ENCODE data around the gene PREPL. TPM values are rescaled to one million over a fixed set of nuclear protein-coding genes. Genes with fewer than 3 reads are reported as not detected.
A peak's percentile ranks its signal among the peaks of the same experiment; 100 is the strongest.

The PREPL gene
- total RNA-seq, 1 donor from 2014 or later = 81.9 TPM

DNA sequence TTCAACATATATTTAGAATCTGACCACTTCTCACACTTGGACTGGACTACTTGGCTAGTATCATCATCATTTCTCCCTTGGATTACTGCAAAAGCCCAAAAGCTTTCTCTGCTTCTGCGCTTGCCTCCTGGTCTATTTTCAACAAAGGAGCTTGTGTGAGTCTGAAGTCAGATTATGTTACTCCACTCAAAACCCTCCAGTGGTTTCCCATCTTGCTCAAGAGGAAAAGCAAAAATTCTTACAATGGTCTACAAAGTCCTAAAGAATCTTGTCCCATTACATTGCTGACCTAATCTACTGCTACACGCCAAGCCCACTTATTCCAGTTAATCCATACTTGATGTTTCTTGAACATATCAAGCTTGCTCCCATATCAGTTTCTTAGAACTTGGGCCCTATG, 9.6 kb downstream of the PREPL start:
- DNase-seq (no peak), ATAC-seq (peak; percentile 16)
- intact Hi-C loops (cut with micrococcal nuclease) = no loop called here

DNA sequence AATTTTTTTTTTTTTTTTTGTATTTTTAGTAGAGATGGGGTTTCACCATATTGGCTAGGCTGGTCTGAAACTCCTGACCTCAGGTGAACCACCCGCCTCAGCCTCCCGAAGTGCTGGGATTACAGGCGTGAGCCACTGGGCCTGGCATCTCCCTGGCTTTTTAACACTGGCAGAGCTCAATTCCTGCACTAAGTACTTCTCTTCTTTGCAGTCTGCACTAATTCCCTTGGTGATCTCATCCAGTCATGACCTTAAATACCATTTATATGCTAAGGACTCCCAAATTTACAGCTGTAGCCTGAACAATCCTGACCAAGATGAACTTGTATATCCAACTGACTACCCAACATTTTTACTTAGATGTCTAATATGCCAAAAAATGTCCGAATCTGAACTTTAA, 10.2 kb downstream of the PREPL start:
- intact Hi-C loops (cut with micrococcal nuclease) = no loop called here
- peak; percentile 57 for ATAC-seq
- DNase-seq = no peak

DNA sequence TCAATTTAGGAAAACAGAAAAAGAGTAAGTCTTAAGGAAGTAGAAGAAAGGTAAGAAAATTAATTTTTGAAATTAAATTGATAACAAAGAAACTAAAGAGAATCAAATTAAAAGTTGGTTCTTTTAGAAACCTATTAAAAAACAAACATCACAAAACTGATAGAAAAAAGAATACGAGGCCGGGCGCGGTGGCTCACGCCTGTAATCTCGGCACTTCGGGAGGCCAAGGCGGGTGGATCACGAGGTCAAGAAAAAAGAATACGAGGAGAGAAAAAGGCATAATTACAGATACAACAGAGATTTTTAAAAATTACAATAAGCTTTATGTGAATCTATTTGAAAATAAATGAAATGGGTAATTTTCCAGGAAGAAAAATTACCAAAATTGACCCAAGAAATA, 11.8 kb downstream of the PREPL start:
- ATAC-seq = no peak
- intact Hi-C loops (cut with micrococcal nuclease) = no loop called here
- DNase-seq = no peak

GRCh38 chr2:44348400-44348799, 12.9 kb downstream of the PREPL start:
- DNase-seq (no peak), ATAC-seq (peak; percentile 82)
- intact Hi-C loops (cut with micrococcal nuclease) = no loop called here

DNA sequence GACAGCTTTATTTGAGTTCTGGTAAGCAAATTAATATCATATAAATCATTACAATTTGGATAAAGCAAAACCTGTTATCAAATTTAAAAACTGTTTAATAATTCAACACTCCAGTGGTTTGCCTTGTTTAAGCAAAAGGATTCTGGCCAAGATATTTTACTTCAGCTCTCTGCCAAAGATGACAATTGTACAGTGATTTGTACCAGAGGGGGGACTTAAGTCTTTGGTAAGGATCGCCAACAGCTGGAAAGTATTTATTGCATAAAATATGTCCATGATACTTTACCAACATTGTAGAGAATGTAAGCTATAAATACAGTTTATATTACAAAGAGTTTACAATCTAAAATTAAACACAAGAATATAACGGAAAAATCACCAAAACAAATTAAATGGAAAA, 13.8 kb downstream of the PREPL start:
- no peak for ATAC-seq
- intact Hi-C loops (cut with micrococcal nuclease) = no loop called here
- DNase-seq = no peak

DNA sequence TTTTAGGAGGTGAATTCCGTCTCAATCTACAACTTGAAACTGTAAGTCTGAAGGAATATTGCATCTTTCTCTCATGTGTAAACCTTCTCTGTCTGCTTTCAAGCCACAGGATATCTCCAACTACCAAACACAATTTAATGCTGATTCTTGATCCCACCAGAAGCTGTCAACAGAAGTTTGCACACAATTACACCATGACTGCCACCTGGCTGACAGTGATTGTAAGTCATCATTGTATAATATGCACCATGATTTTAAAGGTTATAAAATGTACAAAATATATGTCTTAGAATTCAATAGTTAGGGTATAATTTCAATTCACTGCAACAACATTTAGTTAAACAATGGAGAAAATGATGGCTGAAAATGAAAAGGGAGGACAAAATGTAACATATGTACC, 18.4 kb downstream of the PREPL start:
- DNase-seq (no peak), ATAC-seq (no peak)
- intact Hi-C loops (cut with micrococcal nuclease) = no loop called here

DNA sequence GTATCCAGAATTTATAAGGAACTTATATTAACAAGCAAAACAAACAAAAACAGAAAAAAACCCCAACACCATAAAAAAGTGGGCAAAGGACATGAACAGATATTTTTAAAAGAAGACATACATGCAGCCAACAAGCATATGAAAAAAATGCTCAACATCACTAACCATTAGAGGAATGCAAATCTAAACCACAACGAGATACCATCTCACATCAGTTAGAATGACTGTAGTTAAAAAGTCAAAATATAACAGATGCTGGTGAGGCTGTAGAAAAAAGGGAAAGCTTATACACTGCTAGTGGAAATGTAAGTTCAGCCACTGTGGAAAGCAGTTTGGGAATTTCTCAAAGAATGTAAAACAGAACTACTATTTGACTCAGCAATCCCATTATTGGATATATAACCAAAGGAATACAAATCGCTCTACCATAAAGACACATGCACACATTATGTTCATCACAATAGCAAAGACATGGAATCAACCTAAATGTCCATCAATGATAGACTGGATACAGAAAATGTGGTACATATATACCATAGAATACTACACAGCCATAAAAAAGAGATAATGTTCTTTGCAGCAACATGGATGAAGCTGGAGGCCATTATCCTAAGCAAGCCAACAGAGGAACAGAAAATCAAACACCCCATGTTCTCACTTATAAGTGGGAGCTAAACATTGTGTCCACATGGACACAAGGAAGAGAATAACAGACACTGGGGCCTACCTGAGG, 25.3 kb downstream of the PREPL start:
- intact Hi-C loops (cut with micrococcal nuclease) = no loop called here
- ATAC-seq = no peak
- no peak for DNase-seq

DNA sequence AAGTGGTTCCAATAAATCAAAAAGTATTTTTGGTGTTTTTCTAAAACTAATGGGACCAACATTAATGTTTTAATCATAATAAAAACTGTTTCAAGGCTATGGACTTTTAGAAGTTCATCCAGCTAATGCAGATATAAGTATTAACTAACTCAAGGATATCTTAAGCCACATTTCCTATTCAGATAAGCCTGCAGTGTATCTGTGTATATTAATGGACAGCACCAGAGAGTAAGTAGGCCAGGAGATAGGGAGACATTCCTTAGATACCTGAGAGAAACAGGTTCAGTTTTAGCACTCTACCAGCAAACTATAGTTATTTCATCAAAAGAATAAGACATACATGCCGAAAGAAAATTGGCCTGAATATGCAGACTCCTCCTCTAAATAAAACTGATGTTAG, 27.3 kb downstream of the PREPL start:
- no peak for ATAC-seq

DNA sequence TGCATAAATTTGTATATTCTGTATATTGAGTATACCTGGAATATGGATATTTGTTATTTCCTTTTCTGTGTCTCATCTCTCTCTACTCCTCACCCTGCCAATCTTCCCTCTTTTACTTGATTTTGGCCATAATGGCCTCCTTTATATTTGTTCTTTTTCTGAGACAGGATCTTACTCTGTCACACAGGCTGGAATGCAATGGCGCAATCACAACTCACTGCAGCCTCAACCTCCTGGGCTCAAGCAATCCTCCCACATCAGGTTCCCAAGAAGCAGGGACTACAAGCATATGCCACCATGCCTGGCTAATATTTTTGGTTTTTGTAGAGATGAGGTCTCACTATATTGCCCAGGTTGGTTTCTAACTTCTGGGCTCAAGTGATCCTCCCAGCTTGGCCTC, 30.5 kb downstream of the PREPL start:
- DNase-seq (no peak), ATAC-seq (no peak)
- intact Hi-C loops (cut with micrococcal nuclease) = no loop called here

More for the DNA sequence above, 27.3 kb downstream of the PREPL start:
- no peak for DNase-seq
- intact Hi-C loops (cut with micrococcal nuclease) = no loop called here

DNA sequence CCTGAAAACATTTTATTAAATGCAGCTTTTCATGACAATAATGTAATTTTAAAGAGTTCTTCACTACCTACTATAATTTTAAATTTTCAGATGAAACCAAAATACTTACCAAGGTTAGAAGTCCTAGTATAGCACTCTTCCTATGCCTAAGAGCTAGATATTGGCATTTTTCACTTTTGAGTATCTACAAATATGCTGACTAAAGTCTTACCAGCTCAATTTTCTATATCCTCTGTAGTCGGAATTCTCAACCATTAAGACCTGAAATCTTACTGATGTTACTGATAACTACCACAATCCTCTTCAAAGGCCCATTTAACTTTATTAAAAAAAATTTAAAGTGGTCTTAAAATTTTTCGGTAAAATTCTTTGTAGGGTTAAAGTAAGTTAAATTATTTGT, 32.0 kb downstream of the PREPL start:
- DNase-seq = no peak
- no peak for ATAC-seq
- intact Hi-C loops (cut with micrococcal nuclease) = no loop called here

DNA sequence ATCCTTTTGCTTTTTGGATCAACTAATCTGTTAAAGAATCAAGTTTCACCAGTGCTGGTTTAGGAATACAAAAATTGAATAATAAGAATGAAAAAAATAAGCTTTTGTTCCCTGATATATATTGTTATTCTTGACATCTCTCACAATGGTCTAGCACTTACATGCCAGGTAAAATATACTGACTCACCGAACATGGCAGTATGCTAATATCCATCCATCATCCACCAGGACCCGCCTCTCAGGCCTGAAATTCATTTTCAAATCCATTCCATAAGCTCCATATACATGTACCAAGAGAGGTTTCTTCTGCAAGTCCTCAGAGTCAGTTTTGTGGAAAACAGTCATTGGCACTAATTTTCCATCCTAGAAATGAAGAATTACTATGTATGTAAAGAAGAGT, 32.5 kb downstream of the PREPL start:
- intact Hi-C loops (cut with micrococcal nuclease) = no loop called here
- no peak for DNase-seq
- ATAC-seq = no peak

DNA sequence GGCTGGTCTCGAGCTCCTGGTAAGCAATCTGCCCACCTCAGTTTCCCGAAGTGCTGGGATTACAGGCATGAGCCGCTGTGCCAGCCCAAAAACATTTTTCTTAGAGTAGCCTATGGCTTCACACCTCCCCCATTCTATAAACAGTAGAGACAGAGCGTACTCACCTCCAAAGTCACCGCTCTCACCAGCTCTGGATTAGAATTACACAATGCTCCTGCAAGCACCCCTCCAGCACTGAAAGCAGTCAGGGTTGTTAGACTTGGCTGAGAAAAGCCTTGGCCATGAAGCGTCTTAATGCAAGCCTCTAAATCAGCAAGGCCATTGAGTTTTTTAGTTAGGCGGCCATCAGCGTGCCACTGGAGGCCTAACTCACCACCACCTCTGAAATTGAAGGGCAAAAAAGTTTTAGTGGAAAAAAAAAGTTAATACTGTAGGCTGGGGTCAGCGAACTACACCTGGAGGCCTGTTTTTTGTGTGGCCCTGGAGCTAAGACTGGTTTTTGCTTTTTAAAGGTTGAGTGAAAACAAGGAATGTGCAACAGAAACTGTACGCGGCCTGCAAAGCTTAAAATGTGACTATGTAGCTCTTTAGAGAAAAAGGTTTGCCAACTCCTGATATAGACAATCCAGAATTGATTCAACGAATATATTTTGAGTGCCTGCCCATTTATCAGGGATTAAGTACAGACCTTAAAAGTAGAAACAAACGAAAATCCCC, 34.6 kb downstream of the PREPL start:
- intact Hi-C loops (cut with micrococcal nuclease) = no loop called here
- ATAC-seq (peak; percentile 9), DNase-seq (no peak)

GRCh38 chr2:44325897-44326296, 35.4 kb downstream of the PREPL start:
- DNase-seq (no peak), ATAC-seq (peak; percentile 65)
- intact Hi-C loops (cut with micrococcal nuclease) = no loop called here

GRCh38 chr2:44324971-44325426, 36.3 kb downstream of the PREPL start:
- ATAC-seq (peak; percentile 94), DNase-seq (no peak)
- intact Hi-C loops (cut with micrococcal nuclease) = no loop called here

DNA sequence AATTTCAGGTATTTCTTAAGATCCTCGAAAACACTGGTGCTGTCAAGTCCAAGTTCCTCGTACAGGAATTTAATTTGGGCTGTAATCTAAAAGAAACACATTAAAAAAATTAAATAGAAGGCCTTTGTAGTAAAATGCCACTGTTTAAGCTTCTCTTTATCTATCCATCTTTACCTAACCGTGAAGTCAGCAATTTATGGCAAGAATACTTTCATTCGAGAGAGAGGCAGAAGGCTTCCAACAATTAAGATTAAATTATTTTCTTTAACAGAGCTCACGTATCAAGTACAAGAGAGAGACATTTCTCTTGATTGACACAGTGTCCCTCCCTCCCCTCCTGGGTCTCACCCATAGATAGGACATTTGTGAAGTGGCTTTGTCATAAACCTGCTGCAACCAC, 39.9 kb downstream of the PREPL start:
- DNase-seq = no peak
- intact Hi-C loops (cut with micrococcal nuclease) = no loop called here
- ATAC-seq = no peak

DNA sequence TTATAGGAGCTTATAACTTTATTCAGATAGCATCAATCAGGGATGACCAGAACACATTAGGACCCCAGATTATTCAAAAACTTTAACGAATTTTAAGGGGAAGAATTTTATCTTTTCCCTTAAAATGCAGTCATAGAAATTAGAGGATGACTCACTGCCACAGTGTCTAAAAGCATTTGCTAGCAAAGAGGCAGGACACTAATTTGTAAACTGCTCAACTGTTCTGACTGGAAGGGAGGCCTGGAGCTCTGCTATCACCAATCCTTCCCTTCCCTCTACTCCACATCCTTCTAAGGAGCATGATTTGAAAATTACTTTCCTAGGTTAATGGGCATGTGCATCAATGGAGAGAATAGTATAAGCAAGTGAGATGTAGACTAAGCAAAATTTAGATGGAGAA, 40.5 kb downstream of the PREPL start:
- intact Hi-C loops (cut with micrococcal nuclease) = no loop called here
- ATAC-seq (no peak), DNase-seq (no peak)

DNA sequence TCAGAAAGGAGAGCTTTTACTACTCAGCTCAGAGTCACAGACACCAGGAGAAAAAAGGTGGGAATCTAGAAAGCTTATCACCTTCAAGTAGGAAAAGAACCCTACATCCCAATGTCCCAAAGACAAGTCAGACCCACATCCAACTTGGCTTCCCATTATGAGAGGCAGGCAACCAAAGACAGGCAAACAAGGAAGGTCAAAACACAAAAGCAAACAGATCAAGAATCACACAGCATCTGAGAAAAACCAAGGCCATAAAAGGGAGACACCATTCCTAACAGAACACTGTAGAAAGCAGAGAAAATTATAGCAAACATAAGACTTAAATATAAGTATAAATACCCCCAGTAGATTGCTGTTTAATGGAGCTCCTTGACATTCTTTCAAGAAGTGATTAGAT, 45.3 kb downstream of the PREPL start:
- DNase-seq (no peak), ATAC-seq (no peak)
- intact Hi-C loops (cut with micrococcal nuclease) = no loop called here

- ATAC-seq (no peak), DNase-seq (no peak)
- intact Hi-C loops (cut with micrococcal nuclease) = no loop called here
These were observed 46.9 kb downstream of the PREPL start for GRCh38 chr2:44314362-44314761.

DNA sequence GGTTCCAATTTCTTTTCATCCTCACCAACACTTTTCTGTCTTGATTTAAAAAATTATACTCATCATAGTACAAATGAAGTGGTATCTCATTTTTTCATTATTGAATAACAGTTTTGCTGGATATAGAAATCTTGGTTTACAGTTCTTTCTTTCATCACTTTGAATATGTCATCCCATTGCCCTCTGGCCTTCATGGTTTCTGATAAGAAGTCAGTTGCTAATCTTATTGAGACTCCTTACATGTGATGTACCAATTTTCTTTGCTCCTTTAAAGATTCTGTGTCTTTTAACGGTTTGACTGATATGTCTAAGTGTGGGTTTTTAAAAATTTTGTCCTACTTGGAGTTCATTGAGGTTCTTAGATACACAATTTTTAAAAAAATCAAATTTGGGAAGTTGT, 51.0 kb downstream of the PREPL start:
- DNase-seq (no peak), ATAC-seq (no peak)
- intact Hi-C loops (cut with micrococcal nuclease) = no loop called here

- intact Hi-C loops (cut with micrococcal nuclease) = no loop called here
- DNase-seq (no peak), ATAC-seq (no peak)
These were observed 55.4 kb downstream of the PREPL start for GRCh38 chr2:44305882-44306281.

GRCh38 chr2:44304258-44304657, 57.0 kb downstream of the PREPL start:
- no peak for DNase-seq
- no peak for ATAC-seq
- intact Hi-C loops (cut with micrococcal nuclease) = no loop called here
